ENCODE measurements around the gene SMIM8. TPM values are rescaled to one million over a fixed set of nuclear protein-coding genes. Genes with fewer than 3 reads are reported as not detected.

SMIM8 gene
- total and polyA plus RNA-seq, 12 donors = 6.1 to 13.8 (median 10.5) TPM

DNA sequence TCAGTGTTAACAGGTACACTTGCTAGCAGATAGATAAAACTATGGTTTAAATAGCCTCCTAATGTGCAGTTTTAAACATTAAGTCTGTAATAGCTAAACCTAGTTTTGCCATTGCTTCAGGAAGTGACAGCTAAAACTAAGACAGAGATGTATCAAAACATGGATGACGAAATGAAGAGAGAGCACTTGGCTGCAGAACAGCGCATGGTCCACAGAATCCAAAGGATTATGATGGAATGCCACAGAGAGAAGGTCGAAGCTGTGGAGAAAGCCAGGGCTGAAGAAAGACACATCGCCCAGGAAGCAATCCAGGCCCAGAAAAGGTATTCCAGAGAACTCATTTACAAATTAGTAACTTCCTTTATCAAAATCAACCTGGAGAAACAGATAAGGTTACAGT, 33.8 kb downstream of the SMIM8 start:
- H3K36me3 ChIP-seq = peaks cover 0 to 19% (median 0%) of the 10 kb centered on the region in 9 donors
- no peak overlapping the region for H3K4me3 ChIP-seq
- no peaks in the 10 kb centered on the region for H3K27me3 ChIP-seq
- H3K4me1 ChIP-seq = peaks cover 0 to 5% (median 0%) of the 10 kb centered on the region in 9 donors
- H3K9me3 ChIP-seq = no peaks in the 10 kb centered on the region
- no peak overlapping the region for H3K27ac ChIP-seq
- 93 to 95% methylated on average over 4 of the region's 4 CpGs for WGBS, 2 donors
- no peak for DNase-seq
- intact Hi-C loops (cut with DNase I) = no loop called here
- TF ChIP-seq, protein P1, sequence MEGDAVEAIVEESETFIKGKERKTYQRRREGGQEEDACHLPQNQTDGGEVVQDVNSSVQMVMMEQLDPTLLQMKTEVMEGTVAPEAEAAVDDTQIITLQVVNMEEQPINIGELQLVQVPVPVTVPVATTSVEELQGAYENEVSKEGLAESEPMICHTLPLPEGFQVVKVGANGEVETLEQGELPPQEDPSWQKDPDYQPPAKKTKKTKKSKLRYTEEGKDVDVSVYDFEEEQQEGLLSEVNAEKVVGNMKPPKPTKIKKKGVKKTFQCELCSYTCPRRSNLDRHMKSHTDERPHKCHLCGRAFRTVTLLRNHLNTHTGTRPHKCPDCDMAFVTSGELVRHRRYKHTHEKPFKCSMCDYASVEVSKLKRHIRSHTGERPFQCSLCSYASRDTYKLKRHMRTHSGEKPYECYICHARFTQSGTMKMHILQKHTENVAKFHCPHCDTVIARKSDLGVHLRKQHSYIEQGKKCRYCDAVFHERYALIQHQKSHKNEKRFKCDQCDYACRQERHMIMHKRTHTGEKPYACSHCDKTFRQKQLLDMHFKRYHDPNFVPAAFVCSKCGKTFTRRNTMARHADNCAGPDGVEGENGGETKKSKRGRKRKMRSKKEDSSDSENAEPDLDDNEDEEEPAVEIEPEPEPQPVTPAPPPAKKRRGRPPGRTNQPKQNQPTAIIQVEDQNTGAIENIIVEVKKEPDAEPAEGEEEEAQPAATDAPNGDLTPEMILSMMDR (IDR thresholded peaks at IDR 0.05) = no peak
- ATAC-seq = no peak

DNA sequence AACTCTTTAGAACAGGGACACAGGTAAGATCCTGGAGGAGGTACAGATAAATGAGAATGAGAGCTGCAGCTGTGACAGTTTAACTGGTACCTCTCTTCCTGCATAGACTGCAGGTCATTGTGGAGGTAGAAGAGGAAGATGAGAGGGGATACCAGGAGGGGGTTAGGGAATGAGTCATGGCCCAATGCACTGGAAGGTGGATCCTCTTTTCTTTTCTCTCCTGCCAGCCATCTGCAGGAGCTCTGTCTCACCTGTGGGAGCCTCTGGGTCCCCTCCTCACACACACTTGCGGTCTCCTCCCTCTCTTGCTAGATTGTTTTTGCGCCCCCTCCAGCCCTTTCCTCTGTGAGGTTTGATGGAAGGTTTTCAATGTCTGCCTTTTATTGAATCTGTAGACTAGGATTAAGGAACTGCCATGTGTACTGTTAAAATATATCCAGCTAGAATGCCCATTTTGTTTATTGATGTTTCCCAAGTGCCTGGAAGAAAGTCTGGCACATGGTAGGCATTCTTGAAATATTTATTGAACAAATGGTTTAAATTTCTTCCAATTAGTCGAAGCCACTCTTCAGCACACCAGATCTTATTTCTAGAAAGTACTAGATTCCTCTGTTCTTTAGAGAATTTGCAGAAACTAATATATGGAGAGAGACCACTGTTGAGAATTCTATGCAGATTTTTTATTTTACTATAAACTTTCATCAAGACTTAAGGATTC, 35.2 kb downstream of the SMIM8 start:
- ATAC-seq = no peak
- H3K9me3 ChIP-seq = no peaks in the 10 kb centered on the region
- no peak overlapping the region for H3K27ac ChIP-seq
- TF ChIP-seq, protein P1 (IDR thresholded peaks at IDR 0.05) = no peak
- intact Hi-C loops (cut with DNase I) = no loop called here
- no peak for DNase-seq
- H3K36me3 ChIP-seq = peaks cover 0 to 19% (median 0%) of the 10 kb centered on the region in 9 donors
- no peaks in the 10 kb centered on the region for H3K27me3 ChIP-seq
- 92 to 96% methylated on average over 3 of the region's 3 CpGs for WGBS, 2 donors
- H3K4me1 ChIP-seq = no peaks in the 10 kb centered on the region
- H3K4me3 ChIP-seq = no peak overlapping the region

DNA sequence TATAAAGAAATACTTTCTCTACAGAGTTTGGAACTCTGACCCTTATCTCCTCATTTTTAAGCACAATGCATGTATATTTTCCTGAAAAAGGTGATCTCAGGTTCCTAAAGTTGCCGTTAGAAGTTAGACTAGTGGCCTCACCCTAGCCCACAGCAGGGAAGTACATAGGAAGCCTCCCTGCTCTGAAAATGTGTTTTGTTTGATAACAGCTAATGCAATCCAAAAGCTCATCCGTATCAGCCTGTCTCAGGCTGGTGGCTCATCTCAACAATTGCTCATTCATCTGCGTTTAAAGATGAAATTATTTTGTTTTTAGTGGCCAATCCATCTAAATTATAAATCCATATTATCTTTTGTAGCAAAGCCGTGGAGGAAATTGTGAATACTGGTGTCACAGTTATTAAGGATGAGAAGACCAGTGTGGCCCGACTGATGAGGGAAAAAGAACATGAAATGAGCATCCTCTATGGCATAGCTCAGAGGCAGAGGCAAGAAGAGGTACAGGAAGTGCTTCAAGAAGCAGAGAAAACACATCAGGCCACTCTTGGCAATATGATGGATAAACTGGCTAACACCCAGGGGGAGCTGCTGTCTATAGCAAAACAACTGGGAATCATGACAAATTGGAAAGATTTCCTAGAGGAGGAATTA, 42.3 kb downstream of the SMIM8 start:
- no peaks in the 10 kb centered on the region for H3K27me3 ChIP-seq
- no peak for ATAC-seq
- no peak overlapping the region for H3K4me3 ChIP-seq
- intact Hi-C loops (cut with DNase I) = no loop called here
- H3K4me1 ChIP-seq = no peaks in the 10 kb centered on the region
- H3K27ac ChIP-seq = no peak overlapping the region
- TF ChIP-seq, protein P1 (IDR thresholded peaks at IDR 0.05) = no peak
- WGBS, 2 donors = 70 to 76% methylated on average over 5 of the region's 5 CpGs
- DNase-seq = no peak
- H3K9me3 ChIP-seq = peaks cover 0 to 16% (median 0%) of the 10 kb centered on the region in 11 donors
- H3K36me3 ChIP-seq = peaks cover 0 to 2% (median 0%) of the 10 kb centered on the region in 9 donors

DNA sequence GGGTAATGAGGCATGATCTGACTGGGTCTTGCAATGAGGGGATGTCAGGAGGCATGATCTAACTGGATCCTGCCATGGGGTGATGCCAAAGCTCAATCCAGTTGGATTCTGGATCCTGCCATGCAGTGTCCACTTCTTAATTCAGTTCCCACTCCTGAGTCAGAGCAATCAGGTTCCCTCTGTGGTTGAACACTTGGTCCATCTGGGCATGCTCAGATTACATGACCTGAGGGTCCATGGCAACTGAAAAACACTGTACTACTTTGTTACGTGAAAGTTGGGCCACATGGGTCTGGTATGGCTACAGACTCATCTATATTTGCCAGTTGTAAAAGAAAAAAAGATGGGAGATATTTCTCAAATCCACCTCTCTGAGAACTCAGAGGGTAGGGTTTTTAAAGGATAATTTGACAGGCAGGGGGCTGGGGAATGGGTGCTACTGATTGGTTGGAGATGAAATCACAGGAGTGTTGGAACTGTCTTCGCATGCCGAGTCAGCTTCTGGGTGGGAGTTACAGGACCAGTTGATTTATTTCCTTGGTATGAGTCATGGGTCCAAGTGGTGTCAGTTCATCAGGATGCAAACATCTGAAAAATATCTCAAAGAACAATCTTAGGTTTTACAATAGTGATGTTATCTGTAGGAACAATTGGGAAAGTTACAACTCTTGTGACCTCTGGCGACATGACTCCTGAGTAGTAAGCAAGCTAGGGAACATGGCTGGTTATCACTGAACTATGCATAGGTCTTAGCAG, 43.9 kb downstream of the SMIM8 start:
- H3K9me3 ChIP-seq = peaks cover 0 to 16% (median 0%) of the 10 kb centered on the region in 11 donors
- no peaks in the 10 kb centered on the region for H3K27me3 ChIP-seq
- TF ChIP-seq, protein P1 (IDR thresholded peaks at IDR 0.05) = no peak
- intact Hi-C loops (cut with DNase I) = no loop called here
- no peak overlapping the region for H3K4me3 ChIP-seq
- WGBS, 2 donors = 81 to 88% methylated on average over 4 of the region's 4 CpGs
- H3K4me1 ChIP-seq = no peaks in the 10 kb centered on the region
- ATAC-seq (no peak), DNase-seq (no peak)
- H3K36me3 ChIP-seq = no peaks in the 10 kb centered on the region
- no peak overlapping the region for H3K27ac ChIP-seq

Data from heart right ventricle (tissue), 16 donors.